DND-41 (cell line): ENCODE results near the gene SHC4.

Experiments used
- ATAC-seq: fragments of 200-7000 bp; cut with Tn5 transposase; 3 replicates; pipeline ENCODE4 v1.9.1; 2021; ENCODE audit warnings: low read depth; ENCODE audit not compliant: insufficient read depth
- DNase-seq: peaks from one replicate; pipeline ENCODE4 v3.0.0-alpha.2; 2020
- H2AFZ ChIP-seq: 2 replicates; pipeline ENCODE4 v1.6.0; 2012; ENCODE audit warnings: low read depth, low read length
- H3K27ac ChIP-seq: 2 replicates; pipeline ENCODE4 v1.5.1; 2012; ENCODE audit warnings: low read length, inconsistent platforms
- H3K27me3 ChIP-seq: fragments of 200-600 bp; sonication (generic); 2 replicates; pipeline ENCODE4 v1.6.0; 2012; ENCODE audit warnings: low read length, mild to moderate bottlenecking, inconsistent platforms; ENCODE audit not compliant: insufficient read depth, poor library complexity
- H3K36me3 ChIP-seq: 2 replicates; pipeline ENCODE4 v1.5.1; 2012; ENCODE audit warnings: low read length, inconsistent platforms; ENCODE audit not compliant: insufficient read depth
- H3K4me1 ChIP-seq: 2 replicates; pipeline ENCODE4 v1.5.1; 2012; ENCODE audit warnings: mild to moderate bottlenecking, low read length; ENCODE audit not compliant: insufficient read depth
- H3K4me2 ChIP-seq: 2 replicates; pipeline ENCODE4 v1.6.0; 2012; ENCODE audit warnings: mild to moderate bottlenecking, moderate library complexity, low read length, inconsistent platforms; ENCODE audit not compliant: insufficient read depth
- H3K4me3 ChIP-seq, 2 experiments: fragments of 200-600 bp in 1 of 2; shearing (Covaris generic) in 1 of 2; 2 replicates each; pipeline ENCODE4 v1.5.1; 2012 to 2016; ENCODE audit warnings: inconsistent platforms in 2 of 2, low read length in 2 of 2, mild to moderate bottlenecking in 2 of 2, low read depth in 1 of 2, moderate library complexity in 1 of 2
- H3K79me2 ChIP-seq: 2 replicates; pipeline ENCODE4 v1.6.0; 2012; ENCODE audit warnings: low read length, inconsistent platforms; ENCODE audit not compliant: insufficient read depth
- H3K9ac ChIP-seq: 2 replicates; pipeline ENCODE4 v1.6.0; 2012; ENCODE audit warnings: low read depth, mild to moderate bottlenecking, inconsistent platforms, low read length, moderate library complexity
- H3K9me3 ChIP-seq: 2 replicates; pipeline ENCODE4 v1.5.1; 2012; ENCODE audit warnings: low read length, moderate library complexity, mild to moderate bottlenecking, inconsistent platforms; ENCODE audit not compliant: insufficient read depth, severe bottlenecking
- H4K20me1 ChIP-seq: 2 replicates; pipeline ENCODE4 v1.6.0; 2012; ENCODE audit warnings: low read length; ENCODE audit not compliant: insufficient read depth
- CTCF ChIP-seq: IDR thresholded peaks from 2 replicates; pipeline ENCODE4 v1.5.1; 2012; ENCODE audit warnings: borderline replicate concordance, low read length, moderate library complexity, mild to moderate bottlenecking; ENCODE audit not compliant: poor library complexity, severe bottlenecking; ENCODE audit errors: extremely low read depth
- EZH2 ChIP-seq: IDR thresholded peaks from 3 replicates; pipeline ENCODE4 v1.6.1; 2012; ENCODE audit warnings: borderline replicate concordance, low read depth, mild to moderate bottlenecking, moderate library complexity, low read length, inconsistent platforms; ENCODE audit not compliant: severe bottlenecking

Gene SHC4

GRCh38 chr15:48781481-48782081 lies 182.1 kb downstream of the SHC4 start:
- no peak overlapping the region for H3K9ac ChIP-seq
- peaks cover 86% of the 10 kb centered on the region for H3K36me3 ChIP-seq
- no peaks in the 10 kb centered on the region for H3K9me3 ChIP-seq
- H2AFZ ChIP-seq = no peak overlapping the region
- H3K4me1 ChIP-seq = no peaks in the 10 kb centered on the region
- no peaks in the 10 kb centered on the region for H3K79me2 ChIP-seq
- H3K27me3 ChIP-seq = no peaks in the 10 kb centered on the region
- H3K27ac ChIP-seq = no peak overlapping the region
- no peak overlapping the region for H3K4me2 ChIP-seq
- DNase-seq = no peak
- TF ChIP-seq EZH2 (no peak), CTCF (no peak)
- no peak overlapping the region for H3K4me3 ChIP-seq
- no peaks in the 10 kb centered on the region for H4K20me1 ChIP-seq
- ATAC-seq = no peak

- Histone ChIP-seq H4K20me1 (no peaks in the 10 kb centered on the region), H2AFZ (no peak overlapping the region), H3K4me3 (no peak overlapping the region), H3K36me3 (peaks cover 83% of the 10 kb centered on the region), H3K4me2 (no peak overlapping the region), H3K4me1 (no peaks in the 10 kb centered on the region), H3K9me3 (no peaks in the 10 kb centered on the region), H3K27ac (no peak overlapping the region), H3K9ac (no peak overlapping the region), H3K27me3 (no peaks in the 10 kb centered on the region), H3K79me2 (no peaks in the 10 kb centered on the region)
- DNase-seq = no peak
- no peak for ATAC-seq
- TF ChIP-seq CTCF (no peak), EZH2 (no peak)
Observed at GRCh38 chr15:48781017-48781416, 182.7 kb downstream of the SHC4 start.

- H3K79me2 ChIP-seq = no peaks in the 10 kb centered on the region
- H3K27ac ChIP-seq = no peak overlapping the region
- no peak overlapping the region for H3K9ac ChIP-seq
- no peaks in the 10 kb centered on the region for H3K4me1 ChIP-seq
- no peaks in the 10 kb centered on the region for H3K9me3 ChIP-seq
- no peak for ATAC-seq
- no peak for TF ChIP-seq CTCF
- no peak overlapping the region for H3K4me2 ChIP-seq
- no peaks in the 10 kb centered on the region for H3K27me3 ChIP-seq
- H3K36me3 ChIP-seq = peaks cover 77% of the 10 kb centered on the region
- DNase-seq = no peak
- no peaks in the 10 kb centered on the region for H4K20me1 ChIP-seq
- no peak overlapping the region for H2AFZ ChIP-seq
- no peak overlapping the region for H3K4me3 ChIP-seq
Observed at GRCh38 chr15:48778331-48778730, 185.4 kb downstream of the SHC4 start.
